MM.1S (cell line): Measurements from ENCODE around the gene BCL3.
"Not testable (repeated sequence)": the region's sequence is repeated elsewhere in the genome, so short reads cannot be mapped to it uniquely, and the experiment has no call there.

Experiments used
- DNase-seq: peaks from one replicate; pipeline ENCODE4 v3.0.0-alpha.2; 2015
- H2AFZ ChIP-seq: fragments of 300-600 bp; sonication (generic); 2 replicates; pipeline ENCODE4 v1.6.0; 2016; ENCODE audit warnings: antibody characterized with exemption, low read length
- H3F3A ChIP-seq: fragments of 300-600 bp; sonication (generic); 2 replicates; pipeline ENCODE4 v1.6.1; 2016; ENCODE audit warnings: mild to moderate bottlenecking, antibody characterized with exemption, low read length, moderate library complexity, mixed read lengths; ENCODE audit not compliant: insufficient read depth
- H3K27ac ChIP-seq: fragments of 300-600 bp; sonication (generic); 2 replicates; pipeline ENCODE4 v1.5.1; 2016; ENCODE audit warnings: mild to moderate bottlenecking, low read length
- H3K27me3 ChIP-seq: fragments of 300-600 bp; sonication (generic); replicated peaks from 2 replicates; pipeline ENCODE4 v1.6.0; 2016; ENCODE audit warnings: low read length; ENCODE audit not compliant: insufficient read depth
- H3K36me3 ChIP-seq: fragments of 300-600 bp; sonication (generic); replicated peaks from 2 replicates; pipeline ENCODE4 v1.6.1; 2016; ENCODE audit warnings: mild to moderate bottlenecking, low read length, mixed read lengths; ENCODE audit not compliant: insufficient read depth
- H3K4me1 ChIP-seq: fragments of 300-600 bp; sonication (generic); 2 replicates; pipeline ENCODE4 v1.6.1; 2016; ENCODE audit warnings: low read length, mixed read lengths
- H3K4me2 ChIP-seq: fragments of 300-600 bp; sonication (generic); 2 replicates; pipeline ENCODE4 v1.6.0; 2016; ENCODE audit warnings: low read depth, low read length
- H3K4me3 ChIP-seq: fragments of 300-600 bp; sonication (generic); 2 replicates; pipeline ENCODE4 v1.5.1; 2016; ENCODE audit warnings: low read length, mixed read lengths
- H3K79me2 ChIP-seq: fragments of 300-600 bp; sonication (generic); 2 replicates; pipeline ENCODE4 v1.6.1; 2016; ENCODE audit warnings: mixed run types, low read length, mixed read lengths
- H3K9ac ChIP-seq: fragments of 300-600 bp; sonication (generic); 2 replicates; pipeline ENCODE4 v1.6.1; 2016; ENCODE audit warnings: low read length, mixed read lengths
- H3K9me2 ChIP-seq: fragments of 300-600 bp; sonication (generic); replicated peaks from 2 replicates; pipeline ENCODE4 v1.6.1; 2016; ENCODE audit warnings: mild to moderate bottlenecking, low read length, mixed read lengths; ENCODE audit not compliant: insufficient read depth
- H3K9me3 ChIP-seq: fragments of 300-600 bp; sonication (generic); replicated peaks from 2 replicates; pipeline ENCODE4 v1.6.1; 2016; ENCODE audit warnings: mild to moderate bottlenecking, low read length, mixed read lengths; ENCODE audit not compliant: insufficient read depth
- H4K20me1 ChIP-seq: fragments of 300-600 bp; sonication (generic); 2 replicates; pipeline ENCODE4 v1.6.1; 2016; ENCODE audit warnings: mild to moderate bottlenecking, low read length, moderate library complexity, mixed read lengths; ENCODE audit not compliant: insufficient read depth
- EZH2 ChIP-seq: fragments of 300-600 bp; sonication (generic); optimal IDR thresholded peaks from 2 replicates; pipeline ENCODE3; 2017; ENCODE audit warnings: low read depth, mild to moderate bottlenecking, antibody characterized with exemption, low read length, mixed read lengths
- EZH2phosphoT487 ChIP-seq: fragments of 300-600 bp; sonication (generic); IDR thresholded peaks from 2 replicates; pipeline ENCODE4 v1.6.1; 2018; ENCODE audit warnings: antibody characterized with exemption, low read length
- TF ChIP-seq, protein P1 (sequence below): fragments of 300-600 bp; sonication (generic); IDR thresholded peaks from 2 replicates; pipeline ENCODE4 v1.5.1; 2016; ENCODE audit warnings: antibody characterized with exemption, low read length, mixed read lengths

The BCL3 gene

DNA sequence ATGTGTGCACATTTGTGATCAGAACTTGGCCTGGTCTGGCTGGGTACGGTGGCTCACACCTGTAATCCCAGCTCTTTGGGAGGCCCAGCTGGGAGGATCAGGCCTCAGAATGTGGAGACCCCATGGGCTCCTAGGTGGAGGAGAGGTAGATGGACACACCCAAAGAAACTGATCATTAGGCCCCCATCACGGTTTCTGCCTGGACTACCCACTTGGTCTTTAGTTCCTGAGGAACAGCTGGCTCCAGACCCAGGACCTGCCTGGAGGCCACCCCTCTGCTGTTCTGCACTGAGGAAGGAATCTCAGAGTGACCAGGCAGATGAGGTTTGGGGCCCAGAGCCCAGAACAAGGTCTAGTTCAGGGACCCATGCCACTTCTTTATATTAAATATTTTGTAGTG, 30.6 kb downstream of the BCL3 start:
- H3K4me1 ChIP-seq: no peaks in the 10 kb centered on the region
- no peak for DNase-seq
- H3K36me3 ChIP-seq: no peaks in the 10 kb centered on the region
- no peak overlapping the region for H3K4me2 ChIP-seq
- H4K20me1 ChIP-seq: no peaks in the 10 kb centered on the region
- H3K4me3 ChIP-seq: no peak overlapping the region
- H3K9ac ChIP-seq: no peak overlapping the region
- no peak overlapping the region for H2AFZ ChIP-seq
- no peaks in the 10 kb centered on the region for H3K9me2 ChIP-seq
- no peaks in the 10 kb centered on the region for H3K79me2 ChIP-seq
- H3K9me3 ChIP-seq: no peaks in the 10 kb centered on the region
- no peaks in the 10 kb centered on the region for H3F3A ChIP-seq
- H3K27me3 ChIP-seq: 0 out of 2 replicates have a peak, but pooled peaks cover 6% of the 10 kb centered on the region
- H3K27ac ChIP-seq: no peak overlapping the region
- no peak for TF ChIP-seq EZH2
- TF ChIP-seq EZH2phosphoT487: no peak
- TF ChIP-seq, protein P1, sequence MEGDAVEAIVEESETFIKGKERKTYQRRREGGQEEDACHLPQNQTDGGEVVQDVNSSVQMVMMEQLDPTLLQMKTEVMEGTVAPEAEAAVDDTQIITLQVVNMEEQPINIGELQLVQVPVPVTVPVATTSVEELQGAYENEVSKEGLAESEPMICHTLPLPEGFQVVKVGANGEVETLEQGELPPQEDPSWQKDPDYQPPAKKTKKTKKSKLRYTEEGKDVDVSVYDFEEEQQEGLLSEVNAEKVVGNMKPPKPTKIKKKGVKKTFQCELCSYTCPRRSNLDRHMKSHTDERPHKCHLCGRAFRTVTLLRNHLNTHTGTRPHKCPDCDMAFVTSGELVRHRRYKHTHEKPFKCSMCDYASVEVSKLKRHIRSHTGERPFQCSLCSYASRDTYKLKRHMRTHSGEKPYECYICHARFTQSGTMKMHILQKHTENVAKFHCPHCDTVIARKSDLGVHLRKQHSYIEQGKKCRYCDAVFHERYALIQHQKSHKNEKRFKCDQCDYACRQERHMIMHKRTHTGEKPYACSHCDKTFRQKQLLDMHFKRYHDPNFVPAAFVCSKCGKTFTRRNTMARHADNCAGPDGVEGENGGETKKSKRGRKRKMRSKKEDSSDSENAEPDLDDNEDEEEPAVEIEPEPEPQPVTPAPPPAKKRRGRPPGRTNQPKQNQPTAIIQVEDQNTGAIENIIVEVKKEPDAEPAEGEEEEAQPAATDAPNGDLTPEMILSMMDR: no peak

GRCh38 chr19:44781694-44782093, 33.2 kb downstream of the BCL3 start:
- H3K36me3 ChIP-seq, H3K4me3 ChIP-seq, H3K9ac ChIP-seq, H3K27me3 ChIP-seq, H3K4me2 ChIP-seq, H3K9me2 ChIP-seq, H4K20me1 ChIP-seq, H3K79me2 ChIP-seq, H3F3A ChIP-seq, DNase-seq, H3K27ac ChIP-seq, H3K4me1 ChIP-seq, H3K9me3 ChIP-seq, H2AFZ ChIP-seq: not testable (repeated sequence)

- no peak overlapping the region for H3K27ac ChIP-seq
- no peaks in the 10 kb centered on the region for H3K79me2 ChIP-seq
- H3K4me2 ChIP-seq: no peak overlapping the region
- no peaks in the 10 kb centered on the region for H3K9me2 ChIP-seq
- no peak for TF ChIP-seq EZH2
- TF ChIP-seq, protein P1: no peak
- TF ChIP-seq EZH2phosphoT487: no peak
- no peaks in the 10 kb centered on the region for H3F3A ChIP-seq
- H3K4me1 ChIP-seq: no peaks in the 10 kb centered on the region
- H3K4me3 ChIP-seq: no peak overlapping the region
- no peaks in the 10 kb centered on the region for H4K20me1 ChIP-seq
- H3K36me3 ChIP-seq: no peaks in the 10 kb centered on the region
- H2AFZ ChIP-seq: no peak overlapping the region
- H3K9ac ChIP-seq: no peak overlapping the region
- peaks cover 3% of the 10 kb centered on the region; the same call in 1 of the 2 replicates for H3K27me3 ChIP-seq
- no peaks in the 10 kb centered on the region for H3K9me3 ChIP-seq
- DNase-seq: no peak
These were observed 34.2 kb downstream of the BCL3 start for GRCh38 chr19:44782729-44783128.

GRCh38 chr19:44783545-44783944, 35.0 kb downstream of the BCL3 start:
- no peak for DNase-seq
- Histone ChIP-seq H3K36me3 (no peaks in the 10 kb centered on the region), H3K4me1 (no peaks in the 10 kb centered on the region), H3K27me3 (peaks cover 3% of the 10 kb centered on the region; the same call in 1 of the 2 replicates), H3K9ac (no peak overlapping the region), H3K27ac (no peak overlapping the region), H2AFZ (no peak overlapping the region), H4K20me1 (no peaks in the 10 kb centered on the region), H3K79me2 (no peaks in the 10 kb centered on the region), H3K4me3 (no peak overlapping the region), H3F3A (no peaks in the 10 kb centered on the region), H3K9me2 (no peaks in the 10 kb centered on the region), H3K4me2 (no peak overlapping the region), H3K9me3 (no peaks in the 10 kb centered on the region)
- TF ChIP-seq, protein P1: no peak
- TF ChIP-seq EZH2phosphoT487: no peak
- TF ChIP-seq EZH2: no peak
